ENCODE measurements around the gene SMYD3.
"Not testable (repeated sequence)": the region's sequence is repeated elsewhere in the genome, so short reads cannot be mapped to it uniquely, and the experiment has no call there.

The SMYD3 gene

GRCh38 chr1:245774931-245775330, 732.1 kb downstream of the SMYD3 start:
- DNase-seq = not testable (repeated sequence)

- no peak for DNase-seq
Measured at GRCh38 chr1:245774196-245774595, 732.9 kb downstream of the SMYD3 start.

GRCh38 chr1:245773344-245773743, 733.7 kb downstream of the SMYD3 start:
- no peak for DNase-seq

GRCh38 chr1:245772739-245773138, 734.3 kb downstream of the SMYD3 start:
- no peak for DNase-seq

- DNase-seq = no peak
Measured at GRCh38 chr1:245772325-245772724, 734.8 kb downstream of the SMYD3 start.

- no peak for DNase-seq
Measured at GRCh38 chr1:245771511-245772281, 735.4 kb downstream of the SMYD3 start.

- DNase-seq = no peak
Measured at GRCh38 chr1:245770156-245770555, 736.9 kb downstream of the SMYD3 start.

GRCh38 chr1:245768596-245768995, 738.5 kb downstream of the SMYD3 start:
- no peak for DNase-seq

- DNase-seq = no peak
Measured at GRCh38 chr1:245765230-245766000, 741.7 kb downstream of the SMYD3 start.

GRCh38 chr1:245763873-245764331, 743.2 kb downstream of the SMYD3 start:
- DNase-seq = no peak

- peak; percentile 52 for DNase-seq
Measured at GRCh38 chr1:245762396-245762910, 744.6 kb downstream of the SMYD3 start.

GRCh38 chr1:245760301-245760700, 746.8 kb downstream of the SMYD3 start:
- peak; percentile 40 for DNase-seq

GRCh38 chr1:245754463-245754961, 752.6 kb downstream of the SMYD3 start:
- no peak for DNase-seq

GRCh38 chr1:245753807-245754206, 753.3 kb downstream of the SMYD3 start:
- no peak for DNase-seq

- no peak for DNase-seq
Measured at GRCh38 chr1:245752561-245752960, 754.5 kb downstream of the SMYD3 start.

- DNase-seq = peak; percentile 53
Measured at GRCh38 chr1:245751726-245752470, 755.2 kb downstream of the SMYD3 start.

GRCh38 chr1:245751116-245751515, 756.0 kb downstream of the SMYD3 start:
- DNase-seq = no peak

GRCh38 chr1:245750261-245750660, 756.8 kb downstream of the SMYD3 start:
- no peak for DNase-seq

- no peak for DNase-seq
Measured at GRCh38 chr1:245749053-245749452, 758.0 kb downstream of the SMYD3 start.

GRCh38 chr1:245748646-245749045, 758.4 kb downstream of the SMYD3 start:
- no peak for DNase-seq

- DNase-seq = peak; percentile 67
Measured at GRCh38 chr1:245748240-245748639, 758.8 kb downstream of the SMYD3 start.

GRCh38 chr1:245742896-245743295, 764.2 kb downstream of the SMYD3 start:
- peak; percentile 84 for DNase-seq

GRCh38 chr1:245740336-245740735, 766.7 kb downstream of the SMYD3 start:
- not testable (repeated sequence) for DNase-seq

Measured in retina (tissue), 1 donor.